ENCODE results near the gene CD52.
"Not testable (repeated sequence)": the region's sequence is repeated elsewhere in the genome, so short reads cannot be mapped to it uniquely, and the experiment has no call there.

The CD52 gene

DNA sequence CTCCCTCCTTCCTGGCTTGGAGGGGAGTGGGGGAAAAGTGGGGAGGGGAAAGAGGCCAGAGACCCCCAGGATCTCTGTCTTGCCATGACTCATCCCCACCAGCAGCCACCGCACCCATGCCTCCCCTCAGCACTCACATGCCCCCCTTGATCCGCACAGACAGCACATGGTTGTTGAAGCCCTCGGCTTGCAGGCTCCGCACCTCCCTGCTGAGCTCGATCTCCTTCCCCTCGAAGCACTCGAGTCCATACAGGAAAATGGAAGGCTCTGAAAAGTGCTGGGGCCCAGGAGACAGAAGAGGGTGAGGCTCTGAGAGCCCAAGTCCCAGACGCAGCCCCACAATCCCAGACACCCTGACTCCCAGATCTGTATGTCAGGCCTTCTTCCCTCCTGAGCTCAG, 10.8 kb downstream of the CD52 start:
- TF ChIP-seq, protein P1, sequence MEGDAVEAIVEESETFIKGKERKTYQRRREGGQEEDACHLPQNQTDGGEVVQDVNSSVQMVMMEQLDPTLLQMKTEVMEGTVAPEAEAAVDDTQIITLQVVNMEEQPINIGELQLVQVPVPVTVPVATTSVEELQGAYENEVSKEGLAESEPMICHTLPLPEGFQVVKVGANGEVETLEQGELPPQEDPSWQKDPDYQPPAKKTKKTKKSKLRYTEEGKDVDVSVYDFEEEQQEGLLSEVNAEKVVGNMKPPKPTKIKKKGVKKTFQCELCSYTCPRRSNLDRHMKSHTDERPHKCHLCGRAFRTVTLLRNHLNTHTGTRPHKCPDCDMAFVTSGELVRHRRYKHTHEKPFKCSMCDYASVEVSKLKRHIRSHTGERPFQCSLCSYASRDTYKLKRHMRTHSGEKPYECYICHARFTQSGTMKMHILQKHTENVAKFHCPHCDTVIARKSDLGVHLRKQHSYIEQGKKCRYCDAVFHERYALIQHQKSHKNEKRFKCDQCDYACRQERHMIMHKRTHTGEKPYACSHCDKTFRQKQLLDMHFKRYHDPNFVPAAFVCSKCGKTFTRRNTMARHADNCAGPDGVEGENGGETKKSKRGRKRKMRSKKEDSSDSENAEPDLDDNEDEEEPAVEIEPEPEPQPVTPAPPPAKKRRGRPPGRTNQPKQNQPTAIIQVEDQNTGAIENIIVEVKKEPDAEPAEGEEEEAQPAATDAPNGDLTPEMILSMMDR (IDR thresholded peaks at IDR 0.05; ENCODE audit: low read depth, low read length) = no peak
- H3K4me3 ChIP-seq (ENCODE audit: low read depth, low read length) = no peak overlapping the region

DNA sequence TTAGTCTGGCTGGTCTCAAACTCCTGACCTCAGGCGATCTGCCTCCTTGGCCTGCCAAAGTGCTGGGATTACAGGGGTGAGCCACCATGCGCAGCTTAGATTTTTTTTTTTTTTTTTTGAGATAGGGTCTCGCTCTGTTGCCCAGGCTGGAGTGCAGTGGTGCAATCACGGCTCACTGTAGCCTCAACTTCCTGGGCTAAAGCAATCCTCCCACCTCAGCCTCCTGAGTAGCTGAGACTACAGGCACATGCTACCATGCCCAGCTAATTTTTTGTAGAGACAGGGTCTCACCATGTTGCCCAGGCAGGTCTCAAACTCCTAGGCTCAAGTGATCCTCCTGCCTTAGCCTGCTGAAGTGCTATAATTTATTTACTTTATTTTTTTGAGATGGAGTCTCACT, 11.6 kb downstream of the CD52 start:
- not testable (repeated sequence) for H3K4me3 ChIP-seq (ENCODE audit: low read depth, low read length)

DNA sequence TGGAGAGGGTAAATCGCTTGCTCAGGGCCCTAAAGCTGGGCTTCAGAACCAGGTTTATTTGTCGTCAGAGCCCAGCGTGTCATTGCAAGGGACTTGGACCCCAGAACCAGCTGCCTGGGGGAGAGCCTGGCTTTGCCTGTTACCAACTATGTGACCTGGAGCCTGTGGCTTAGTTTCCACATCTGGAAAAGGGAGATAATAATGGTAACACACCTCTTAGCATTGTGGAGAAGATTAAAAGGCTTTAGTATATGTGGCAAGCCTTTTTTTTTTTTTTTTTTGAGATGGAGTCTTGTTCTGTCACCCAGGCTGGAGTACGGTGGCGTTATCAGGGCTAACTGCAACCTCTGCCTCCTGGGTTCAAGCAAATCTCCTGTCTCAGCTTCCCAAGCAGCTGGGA, 12.5 kb downstream of the CD52 start:
- no peak overlapping the region for H3K4me3 ChIP-seq (ENCODE audit: low read depth, low read length)
- TF ChIP-seq, protein P1 (IDR thresholded peaks at IDR 0.05; ENCODE audit: low read depth, low read length) = no peak

DNA sequence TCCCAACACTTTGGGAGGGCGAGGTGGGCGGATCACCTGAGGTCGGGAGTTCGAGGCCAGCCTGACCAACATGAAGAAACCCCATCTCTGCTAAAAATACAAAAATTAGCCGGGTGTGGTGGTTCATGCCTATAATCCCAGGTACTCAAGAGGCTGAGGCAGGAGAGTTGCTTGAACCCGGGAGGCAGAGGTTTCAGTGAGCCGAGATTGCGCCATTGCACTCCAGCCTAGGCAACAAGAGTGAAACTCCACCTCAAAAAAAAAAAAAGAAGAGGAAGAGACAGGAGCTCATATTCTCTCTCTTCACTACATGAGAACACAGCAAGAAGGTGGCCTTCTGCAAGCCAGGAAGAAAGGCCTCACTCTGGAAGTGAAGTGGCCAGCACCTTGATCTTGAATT, 15.6 kb downstream of the CD52 start:
- H3K4me3 ChIP-seq (ENCODE audit: low read depth, low read length) = not testable (repeated sequence)

DNA sequence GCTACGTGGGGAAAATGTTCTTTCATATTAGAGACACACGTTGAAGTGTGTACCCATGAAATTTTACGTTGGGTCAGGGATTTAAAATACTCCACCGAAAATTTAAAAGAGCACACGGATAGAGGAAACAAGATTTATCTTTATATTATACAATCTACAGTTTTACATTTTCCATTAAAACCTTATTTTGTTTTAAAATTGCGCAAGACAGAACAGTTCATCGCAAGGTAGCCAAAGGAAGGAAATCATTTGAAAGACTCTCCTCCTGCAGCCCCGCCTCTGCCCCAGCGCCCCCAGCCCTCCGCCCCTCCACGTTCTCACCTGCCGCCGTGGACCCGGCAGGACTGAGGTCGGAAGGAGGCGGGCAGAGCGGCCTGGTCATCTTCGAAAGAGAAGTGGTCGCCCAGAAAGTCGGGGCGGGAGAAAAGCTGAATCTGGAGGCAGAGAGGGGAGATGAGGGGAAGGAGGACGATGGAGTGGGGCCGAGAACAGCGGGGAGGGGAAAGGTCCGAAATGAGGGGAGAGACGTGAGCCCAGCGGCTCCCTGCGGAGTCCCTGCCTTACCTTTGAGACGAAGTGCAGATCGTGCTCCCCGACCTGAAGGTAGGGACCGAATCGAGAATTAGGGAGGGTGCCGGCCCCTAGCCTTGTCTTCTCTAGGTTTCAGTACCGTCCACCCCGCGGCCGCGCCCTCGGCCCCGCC, 18.2 kb downstream of the CD52 start:
- TF ChIP-seq, protein P1 (IDR thresholded peaks at IDR 0.05; ENCODE audit: low read depth, low read length) = no peak
- peak overlapping the region; percentile 52 for H3K4me3 ChIP-seq (ENCODE audit: low read depth, low read length)

DNA sequence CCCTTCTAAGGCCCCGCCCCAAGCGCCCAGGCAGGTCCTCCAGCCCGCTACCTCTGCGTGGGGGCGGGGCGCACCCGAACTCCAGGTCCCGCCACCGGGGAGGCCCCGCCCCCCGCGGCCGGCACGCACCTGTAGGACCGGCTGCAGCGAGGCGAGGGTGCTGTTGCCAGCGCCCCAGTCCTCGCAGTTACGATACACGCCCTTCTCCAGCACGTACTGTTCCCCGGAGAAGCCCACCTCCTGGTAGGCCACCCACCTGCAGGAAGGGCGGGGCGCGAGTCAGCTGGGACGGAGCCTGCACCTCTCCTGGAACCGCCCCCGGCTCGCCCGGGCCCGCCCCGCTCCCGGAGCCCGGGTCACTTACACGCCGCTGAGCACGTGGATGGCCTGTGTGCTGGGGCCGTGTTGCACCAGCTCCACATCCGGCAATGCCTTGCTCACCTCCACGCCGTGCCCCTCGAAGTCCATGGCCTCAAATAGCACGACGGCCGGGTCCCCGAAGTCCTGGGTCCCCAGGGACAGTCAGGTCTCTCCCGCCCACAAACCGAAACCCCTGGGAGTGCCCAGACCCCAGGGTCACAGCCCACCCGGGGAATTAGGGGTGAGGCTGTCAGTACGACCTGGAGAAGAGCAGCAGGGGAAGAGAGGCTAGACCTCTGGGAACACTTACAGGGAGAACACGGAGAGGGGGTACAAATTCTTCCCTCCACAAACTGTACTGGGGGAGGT, 18.9 kb downstream of the CD52 start:
- H3K4me3 ChIP-seq (ENCODE audit: low read depth, low read length) = peak overlapping the region; percentile 52
- TF ChIP-seq, protein P1 (IDR thresholded peaks at IDR 0.05; ENCODE audit: low read depth, low read length) = no peak

DNA sequence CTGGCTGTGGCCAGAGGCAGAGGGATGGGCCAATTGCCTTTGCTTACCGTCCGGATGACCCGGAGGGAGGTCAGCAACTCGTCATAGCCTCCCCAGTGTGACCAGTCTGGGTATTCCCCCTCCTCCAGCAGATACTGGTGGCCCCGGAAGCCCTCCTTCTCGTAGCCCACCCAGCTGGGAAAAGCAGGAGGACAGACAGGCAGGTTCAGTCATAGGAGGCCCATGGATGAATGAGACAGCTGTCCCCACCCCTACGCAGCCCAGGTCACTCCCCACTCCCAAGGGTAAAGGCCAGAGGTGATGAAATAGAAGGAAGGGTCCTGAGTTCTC, 19.4 kb downstream of the CD52 start:
- TF ChIP-seq, protein P1 (IDR thresholded peaks at IDR 0.05; ENCODE audit: low read depth, low read length) = no peak
- H3K4me3 ChIP-seq (ENCODE audit: low read depth, low read length) = no peak overlapping the region

DNA sequence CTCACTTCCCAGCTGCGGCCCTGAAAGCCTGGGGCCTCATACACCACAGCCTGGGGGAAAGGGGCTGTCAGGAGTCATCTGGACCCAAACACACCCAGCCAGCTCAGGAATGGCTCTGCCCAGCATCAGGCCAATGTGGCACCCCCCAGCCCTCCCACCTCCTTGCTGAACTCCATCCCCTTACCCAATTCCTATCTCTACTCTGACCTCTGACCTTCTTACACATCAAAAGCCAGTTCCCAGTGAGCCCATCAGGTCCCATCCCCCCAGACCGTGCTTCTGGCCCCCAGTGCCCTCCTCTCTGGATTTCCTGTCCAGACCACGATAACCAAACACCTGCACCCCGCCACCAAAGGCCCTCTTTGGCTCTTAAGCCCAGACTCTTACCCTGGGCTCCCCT, 19.9 kb downstream of the CD52 start:
- TF ChIP-seq, protein P1 (IDR thresholded peaks at IDR 0.05; ENCODE audit: low read depth, low read length) = no peak
- no peak overlapping the region for H3K4me3 ChIP-seq (ENCODE audit: low read depth, low read length)
